HS-5 (cell line): ENCODE measurements around the gene KRTAP5-5.
"Not testable (repeated sequence)": the region's sequence is repeated elsewhere in the genome, so short reads cannot be mapped to it uniquely, and the experiment has no call there.

ENCODE experiments used
- DNase-seq: peaks from one replicate; pipeline ENCODE4 v3.0.0-alpha.2; 2012; ENCODE audit warnings: low read depth

KRTAP5-5 gene

GRCh38 chr11:1607156-1607845, 22.3 kb upstream of the KRTAP5-5 start:
- DNase-seq = not testable (repeated sequence)

GRCh38 chr11:1607901-1608300, 21.7 kb upstream of the KRTAP5-5 start:
- DNase-seq = not testable (repeated sequence)

- DNase-seq = no peak
Measured at GRCh38 chr11:1608363-1608762, 21.2 kb upstream of the KRTAP5-5 start, which contains the start of gene KRTAP5-3. KRTAP5-3 (minus strand) TSS chr11:1608463; CDS start chr11:1608385, 78 bp downstream.

- no peak for DNase-seq
Measured at GRCh38 chr11:1618231-1618630, 11.3 kb upstream of the KRTAP5-5 start.

DNA sequence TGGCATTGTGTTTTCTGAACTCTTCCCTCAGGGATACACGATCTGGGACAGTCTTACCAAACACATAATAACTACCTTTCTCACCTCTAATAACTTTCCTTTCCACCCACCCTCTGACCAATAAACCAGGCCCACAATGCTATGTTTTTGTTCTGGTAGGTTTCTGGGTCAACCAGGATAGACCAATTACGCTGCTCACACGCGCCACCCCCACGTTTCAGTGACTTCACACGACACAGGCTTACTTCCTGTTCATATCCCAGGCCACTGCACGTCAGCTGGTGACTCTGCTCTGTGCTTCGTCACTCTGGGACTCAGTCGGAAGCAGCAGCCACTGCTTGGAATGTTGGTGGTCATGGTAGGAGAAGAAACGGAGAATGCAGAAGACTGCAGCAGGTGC, 10.1 kb upstream of the KRTAP5-5 start:
- no peak for DNase-seq

GRCh38 chr11:1622086-1622485, 7.5 kb upstream of the KRTAP5-5 start, which contains the start of gene KRTAP5-4:
KRTAP5-4 (minus strand) TSS chr11:1622138; CDS start chr11:1622093, 45 bp downstream.
- DNase-seq = no peak

DNA sequence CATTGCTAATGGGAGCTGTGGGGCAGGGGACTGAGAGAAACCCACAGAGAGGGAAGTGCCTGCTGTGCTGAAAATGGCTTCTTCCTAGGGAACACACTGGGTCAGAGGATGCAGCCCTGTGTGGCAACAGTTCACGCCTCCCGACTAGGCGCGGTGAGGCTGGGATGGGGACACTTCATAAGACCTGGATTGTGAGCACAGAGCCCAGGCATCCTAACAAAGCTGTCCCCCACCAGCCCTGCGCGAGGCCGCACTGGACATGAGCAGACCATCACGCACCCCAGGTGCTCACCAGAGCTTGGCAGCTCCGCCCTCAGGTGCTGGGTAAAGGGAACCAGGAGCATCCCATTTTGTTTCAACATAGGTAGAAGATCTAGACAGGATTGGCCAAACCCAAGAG, 5.9 kb upstream of the KRTAP5-5 start:
- DNase-seq = no peak

GRCh38 chr11:1624621-1625020, 5.0 kb upstream of the KRTAP5-5 start:
- DNase-seq = no peak

GRCh38 chr11:1625541-1625940, 4.0 kb upstream of the KRTAP5-5 start:
- DNase-seq = no peak

DNA sequence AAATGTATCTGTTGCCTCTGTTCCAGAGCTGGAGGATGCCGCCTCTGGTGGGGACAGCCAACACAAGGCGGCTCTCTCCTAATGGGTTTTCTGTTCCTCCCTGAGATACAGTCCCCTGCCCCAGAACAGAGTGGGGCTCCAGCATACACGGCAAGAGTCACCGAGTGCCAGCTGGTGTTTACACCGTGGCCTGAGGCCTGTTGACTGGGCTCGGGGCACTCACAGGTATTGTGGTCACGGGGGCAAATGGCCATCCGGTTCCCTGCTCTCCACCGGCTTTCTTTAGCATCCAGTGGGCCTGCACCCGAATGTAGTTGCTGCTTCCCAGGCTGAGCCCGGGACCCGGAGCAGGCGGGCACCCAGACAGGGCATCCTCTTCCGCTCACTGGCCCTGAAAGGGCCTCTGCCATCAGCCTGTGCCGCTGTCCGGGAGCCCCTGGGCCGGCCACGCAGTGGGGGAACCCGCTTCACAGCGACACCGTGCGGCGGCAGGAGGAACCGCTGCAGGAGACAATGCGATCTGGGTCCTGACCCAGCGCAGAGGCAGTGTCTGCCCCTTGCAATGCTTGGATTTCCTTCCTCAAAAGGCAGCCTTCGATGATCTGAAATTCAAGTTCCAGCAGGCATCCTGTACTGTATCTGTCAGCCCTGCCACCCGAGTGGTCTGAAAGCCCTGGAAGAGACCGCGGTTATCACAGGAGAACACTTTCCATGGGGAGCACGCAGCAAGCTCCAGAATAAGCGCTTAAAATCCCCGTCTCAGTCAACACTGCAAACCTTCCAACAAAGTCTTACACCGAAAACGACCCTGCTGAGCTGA, 859 bp upstream of the KRTAP5-5 start:
- DNase-seq = no peak

- DNase-seq = no peak
Measured at GRCh38 chr11:1630271-1630670, 696 bp downstream of the KRTAP5-5 start.

DNA sequence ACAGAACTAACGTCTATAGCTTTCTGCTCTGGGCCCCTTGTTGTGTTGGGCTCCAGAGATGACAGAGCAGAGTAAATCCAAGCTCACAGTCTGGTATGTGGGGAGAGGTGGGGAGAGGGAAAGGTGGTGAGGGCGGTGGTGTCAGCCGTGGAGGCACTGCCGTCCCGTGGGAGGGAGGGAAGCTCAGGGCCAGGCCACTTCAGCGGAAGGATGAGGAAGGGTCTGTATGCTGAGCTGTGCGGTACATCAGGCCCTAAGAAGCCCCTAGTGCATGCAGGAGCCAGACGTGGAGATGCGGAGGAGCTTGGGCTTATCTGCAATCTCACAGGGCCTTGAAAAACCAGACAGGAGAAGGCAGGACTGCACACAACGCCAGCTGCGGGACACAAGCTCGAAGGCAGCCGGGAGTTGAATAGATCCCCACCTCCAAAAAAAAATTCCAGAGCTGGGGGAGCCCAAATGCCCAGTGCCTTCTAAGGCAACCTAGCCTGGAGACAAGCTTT, 1.5 kb downstream of the KRTAP5-5 start:
- no peak for DNase-seq

DNA sequence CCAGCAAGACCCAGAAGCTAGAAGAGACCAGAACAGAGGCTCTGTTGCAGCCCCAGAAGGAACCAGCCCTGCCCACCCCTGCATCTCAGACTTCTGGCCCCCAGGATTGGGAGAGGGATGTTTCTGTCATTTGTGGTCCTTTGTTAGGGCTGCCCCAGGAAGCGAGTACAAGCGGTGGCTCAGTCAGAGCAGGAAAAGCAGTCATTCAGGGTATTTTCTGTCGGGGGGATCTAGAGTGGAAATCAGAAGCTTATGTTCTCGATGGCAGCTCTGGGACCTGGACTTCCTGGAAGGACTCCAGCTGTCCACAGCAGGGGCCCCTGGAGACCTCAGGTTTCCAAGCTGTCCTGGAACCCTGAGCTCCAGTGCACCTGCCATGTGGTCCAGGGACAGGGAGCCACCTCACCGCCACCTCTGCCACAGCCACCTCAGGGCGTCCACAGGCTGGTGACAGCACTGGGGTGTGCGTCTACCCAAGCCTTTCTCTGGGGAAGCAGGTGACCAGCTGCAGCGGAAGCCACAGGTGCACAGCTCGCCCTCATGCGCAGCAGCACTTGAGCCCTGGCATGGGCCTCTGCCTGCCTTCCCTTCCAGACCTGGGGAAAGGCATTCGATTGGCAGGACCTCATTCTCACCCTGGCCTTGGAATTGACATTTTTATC, 2.6 kb downstream of the KRTAP5-5 start:
- DNase-seq = no peak

GRCh38 chr11:1633864-1634263, 4.3 kb downstream of the KRTAP5-5 start:
- no peak for DNase-seq

GRCh38 chr11:1636291-1636950, 6.8 kb downstream of the KRTAP5-5 start:
- DNase-seq = no peak

DNA sequence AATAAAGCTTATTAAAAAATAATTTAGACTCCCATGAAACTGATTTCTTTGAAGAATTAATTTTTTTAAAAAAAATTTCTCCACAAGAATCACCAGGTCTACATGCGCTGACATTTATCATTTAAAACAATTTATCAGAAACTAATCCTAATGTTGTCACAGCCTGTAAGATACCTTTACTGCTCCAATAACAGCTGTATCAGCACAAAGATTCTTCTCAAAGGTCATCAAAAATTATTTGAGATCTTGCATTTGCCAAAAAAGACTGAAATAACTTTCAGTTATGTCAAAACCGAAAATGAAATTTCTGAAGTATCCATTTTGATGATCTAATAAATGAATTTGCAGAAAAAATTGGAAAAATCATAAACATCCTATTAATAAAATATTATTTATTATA, 8.1 kb downstream of the KRTAP5-5 start:
- no peak for DNase-seq

DNA sequence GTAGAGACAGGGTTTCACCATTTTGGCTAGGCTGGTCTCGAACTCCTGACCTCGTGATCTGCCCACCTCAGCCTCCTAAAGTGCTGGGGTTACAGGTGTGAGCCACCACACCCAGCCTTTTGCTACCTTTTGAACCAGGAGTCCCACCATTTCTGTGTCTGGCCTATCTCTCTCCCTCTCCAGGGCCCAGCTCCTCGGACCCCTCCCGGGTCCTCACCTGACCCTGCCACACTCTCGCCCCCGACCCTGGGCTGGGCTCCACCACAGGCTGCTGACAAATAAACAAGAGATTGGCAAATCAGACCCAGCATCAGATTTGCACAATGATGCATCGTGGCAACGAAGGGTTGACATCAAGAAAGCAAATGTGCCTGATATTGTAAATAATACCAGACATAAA, 8.8 kb downstream of the KRTAP5-5 start:
- DNase-seq = no peak

- DNase-seq = no peak
Measured at GRCh38 chr11:1639102-1639620, 9.6 kb downstream of the KRTAP5-5 start.

- DNase-seq = no peak
Measured at GRCh38 chr11:1639666-1640065, 10.1 kb downstream of the KRTAP5-5 start.

GRCh38 chr11:1640076-1640946, 10.7 kb downstream of the KRTAP5-5 start:
- DNase-seq = no peak

GRCh38 chr11:1641096-1641495, 11.5 kb downstream of the KRTAP5-5 start:
- no peak for DNase-seq
